EL (cell line): ENCODE results near the gene PEX10.
"Not testable (repeated sequence)": the region's sequence is repeated elsewhere in the genome, so short reads cannot be mapped to it uniquely, and the experiment has no call there.

ENCODE experiments used
- DNase-seq: peaks from one replicate; pipeline ENCODE4 v3.0.0-alpha.2; 2016

The PEX10 gene

GRCh38 chr1:2442661-2443060 is 30.3 kb upstream of the PEX10 start:
- no peak for DNase-seq

GRCh38 chr1:2441746-2442145 is 29.4 kb upstream of the PEX10 start:
- peak; percentile 28 for DNase-seq

- not testable (repeated sequence) for DNase-seq
These were observed 28.0 kb upstream of the PEX10 start for GRCh38 chr1:2440346-2440745.

GRCh38 chr1:2439369-2439768 is 27.0 kb upstream of the PEX10 start:
- DNase-seq, result no peak

- DNase-seq, result no peak
These were observed 26.3 kb upstream of the PEX10 start for GRCh38 chr1:2438641-2439040.

- DNase-seq, result no peak
These were observed 25.7 kb upstream of the PEX10 start for GRCh38 chr1:2438038-2438437.

GRCh38 chr1:2437617-2438016 is 25.3 kb upstream of the PEX10 start:
- no peak for DNase-seq

GRCh38 chr1:2436876-2437275 is 24.5 kb upstream of the PEX10 start:
- no peak for DNase-seq

GRCh38 chr1:2435746-2436355 is 23.5 kb upstream of the PEX10 start:
- DNase-seq, result no peak

- DNase-seq, result no peak
These were observed 22.7 kb upstream of the PEX10 start for GRCh38 chr1:2435091-2435490.

GRCh38 chr1:2433936-2434655 is 21.7 kb upstream of the PEX10 start:
- no peak for DNase-seq

GRCh38 chr1:2433196-2433595 is 20.8 kb upstream of the PEX10 start:
- no peak for DNase-seq

- DNase-seq, result no peak
These were observed 20.1 kb upstream of the PEX10 start for GRCh38 chr1:2432441-2432844.

GRCh38 chr1:2431518-2431917 is 19.2 kb upstream of the PEX10 start:
- DNase-seq, result no peak

GRCh38 chr1:2431103-2431502 is 18.7 kb upstream of the PEX10 start:
- no peak for DNase-seq

GRCh38 chr1:2430592-2430973 is 18.2 kb upstream of the PEX10 start:
- no peak for DNase-seq

GRCh38 chr1:2429780-2430591 is 17.6 kb upstream of the PEX10 start:
- no peak for DNase-seq

GRCh38 chr1:2428490-2428889 is 16.1 kb upstream of the PEX10 start:
- no peak for DNase-seq

- DNase-seq, result no peak
These were observed 15.6 kb upstream of the PEX10 start for GRCh38 chr1:2427976-2428375.

- no peak for DNase-seq
These were observed 14.7 kb upstream of the PEX10 start for GRCh38 chr1:2427051-2427450.

GRCh38 chr1:2426540-2426939 is 14.2 kb upstream of the PEX10 start:
- no peak for DNase-seq

GRCh38 chr1:2425892-2426291 is 13.5 kb upstream of the PEX10 start:
- DNase-seq, result no peak

- DNase-seq, result no peak
These were observed 10.2 kb upstream of the PEX10 start for GRCh38 chr1:2422523-2422922.

GRCh38 chr1:2419416-2419815 is 7.1 kb upstream of the PEX10 start:
- no peak for DNase-seq
